ENCODE data around the gene HABP4. TPM values are rescaled to one million over a fixed set of nuclear protein-coding genes. Genes with fewer than 3 reads are reported as not detected.

The HABP4 gene
- total RNA-seq, 1 donor from 2014 or later, result 23.1 TPM

- no peaks in the 10 kb centered on the region for H3K27me3 ChIP-seq (ENCODE audit: low read depth)
- TF ChIP-seq, protein P1, sequence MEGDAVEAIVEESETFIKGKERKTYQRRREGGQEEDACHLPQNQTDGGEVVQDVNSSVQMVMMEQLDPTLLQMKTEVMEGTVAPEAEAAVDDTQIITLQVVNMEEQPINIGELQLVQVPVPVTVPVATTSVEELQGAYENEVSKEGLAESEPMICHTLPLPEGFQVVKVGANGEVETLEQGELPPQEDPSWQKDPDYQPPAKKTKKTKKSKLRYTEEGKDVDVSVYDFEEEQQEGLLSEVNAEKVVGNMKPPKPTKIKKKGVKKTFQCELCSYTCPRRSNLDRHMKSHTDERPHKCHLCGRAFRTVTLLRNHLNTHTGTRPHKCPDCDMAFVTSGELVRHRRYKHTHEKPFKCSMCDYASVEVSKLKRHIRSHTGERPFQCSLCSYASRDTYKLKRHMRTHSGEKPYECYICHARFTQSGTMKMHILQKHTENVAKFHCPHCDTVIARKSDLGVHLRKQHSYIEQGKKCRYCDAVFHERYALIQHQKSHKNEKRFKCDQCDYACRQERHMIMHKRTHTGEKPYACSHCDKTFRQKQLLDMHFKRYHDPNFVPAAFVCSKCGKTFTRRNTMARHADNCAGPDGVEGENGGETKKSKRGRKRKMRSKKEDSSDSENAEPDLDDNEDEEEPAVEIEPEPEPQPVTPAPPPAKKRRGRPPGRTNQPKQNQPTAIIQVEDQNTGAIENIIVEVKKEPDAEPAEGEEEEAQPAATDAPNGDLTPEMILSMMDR (IDR thresholded peaks at IDR 0.05; ENCODE audit: borderline replicate concordance), result no peak
- no peak for DNase-seq
- H3K9me3 ChIP-seq (replicated peaks), result no peaks in the 10 kb centered on the region
- peaks cover 26% of the 10 kb centered on the region for H3K4me1 ChIP-seq
- peak overlapping the region; percentile 46 for H3K27ac ChIP-seq (replicated peaks)
- H3K36me3 ChIP-seq, result no peaks in the 10 kb centered on the region
- intact Hi-C loops (cut with micrococcal nuclease), result no loop called here
- H3K4me3 ChIP-seq, result peak overlapping the region; percentile 15
These were observed 36.4 kb upstream of the HABP4 start for GRCh38 chr9:96413302-96414221.

GRCh38 chr9:96417051-96417586 lies 32.9 kb upstream of the HABP4 start:
- Histone ChIP-seq H3K4me3 (peak overlapping the region; percentile 91), H3K36me3 (no peaks in the 10 kb centered on the region), H3K9me3 (replicated peaks) (no peaks in the 10 kb centered on the region), H3K27ac (replicated peaks) (peak overlapping the region; percentile 100), H3K27me3 (ENCODE audit: low read depth) (no peaks in the 10 kb centered on the region), H3K4me1 (peaks cover 54% of the 10 kb centered on the region)
- intact Hi-C loops (cut with micrococcal nuclease), result no loop called here
- peak; percentile 90 for DNase-seq
- TF ChIP-seq, protein P1 (IDR thresholded peaks at IDR 0.05; ENCODE audit: borderline replicate concordance), result peak; percentile 35

- Histone ChIP-seq H3K4me3 (peak overlapping the region; percentile 91), H3K4me1 (peaks cover 54% of the 10 kb centered on the region), H3K27me3 (ENCODE audit: low read depth) (no peaks in the 10 kb centered on the region), H3K9me3 (replicated peaks) (no peaks in the 10 kb centered on the region), H3K36me3 (no peaks in the 10 kb centered on the region), H3K27ac (replicated peaks) (peak overlapping the region; percentile 100)
- TF ChIP-seq, protein P1 (IDR thresholded peaks at IDR 0.05; ENCODE audit: borderline replicate concordance), result no peak
- peak; percentile 43 for DNase-seq
- intact Hi-C loops (cut with micrococcal nuclease), result no loop called here
These were observed 32.3 kb upstream of the HABP4 start for GRCh38 chr9:96417661-96418082.

GRCh38 chr9:96418083-96418919 lies 31.7 kb upstream of the HABP4 start, which contains the start of gene ZNF367:
Gene ZNF367, minus strand, starts transcription at chr9:96418370. Its CDS starts 338 bp downstream, at chr9:96418032.
- Histone ChIP-seq H3K36me3 (no peaks in the 10 kb centered on the region), H3K4me1 (peaks cover 54% of the 10 kb centered on the region), H3K27ac (replicated peaks) (peak within 1 kb of the TSS; percentile 100), H3K27me3 (ENCODE audit: low read depth) (no peaks in the 10 kb centered on the region), H3K9me3 (replicated peaks) (no peaks in the 10 kb centered on the region), H3K4me3 (peak within 1 kb of the TSS; percentile 91)
- intact Hi-C loops (cut with micrococcal nuclease), result no loop called here
- DNase-seq, result peak; percentile 99
- TF ChIP-seq, protein P1 (IDR thresholded peaks at IDR 0.05; ENCODE audit: borderline replicate concordance), result no peak
